Tibial nerve (tissue), 3 donors: ENCODE data around the gene BLNK.

ENCODE experiments used
- CTCF ChIP-seq, 5 experiments: fragments of 200-600 bp in 3 of 5; fragments of 450-650 bp in 2 of 5; sonication (generic) in 3 of 5; IDR thresholded peaks; one replicate each; pipeline ENCODE4 v1.5.1; 2016 to 2019; ENCODE audit warnings: antibody characterized with exemption in 5 of 5, mild to moderate bottlenecking in 3 of 5, moderate library complexity in 2 of 5
- POLR2A ChIP-seq, 2 donors: fragments of 450-650 bp; IDR thresholded peaks; one replicate each; pipeline ENCODE4 v1.6.1; 2017; ENCODE audit warnings: antibody characterized with exemption in 2 of 2, mild to moderate bottlenecking in 2 of 2, moderate library complexity in 2 of 2

- TF ChIP-seq CTCF (IDR thresholded peaks at IDR 0.05) (no peak), POLR2A (IDR thresholded peaks at IDR 0.05) (no peak)
Observed at GRCh38 chr10:96254976-96255375, 16.4 kb downstream of the BLNK start.
